8988T (cell line): Measurements from ENCODE around the gene CBX8.

Source experiments
- DNase-seq: peaks from one replicate; pipeline ENCODE4 v3.0.0; 2011

Gene CBX8

DNA sequence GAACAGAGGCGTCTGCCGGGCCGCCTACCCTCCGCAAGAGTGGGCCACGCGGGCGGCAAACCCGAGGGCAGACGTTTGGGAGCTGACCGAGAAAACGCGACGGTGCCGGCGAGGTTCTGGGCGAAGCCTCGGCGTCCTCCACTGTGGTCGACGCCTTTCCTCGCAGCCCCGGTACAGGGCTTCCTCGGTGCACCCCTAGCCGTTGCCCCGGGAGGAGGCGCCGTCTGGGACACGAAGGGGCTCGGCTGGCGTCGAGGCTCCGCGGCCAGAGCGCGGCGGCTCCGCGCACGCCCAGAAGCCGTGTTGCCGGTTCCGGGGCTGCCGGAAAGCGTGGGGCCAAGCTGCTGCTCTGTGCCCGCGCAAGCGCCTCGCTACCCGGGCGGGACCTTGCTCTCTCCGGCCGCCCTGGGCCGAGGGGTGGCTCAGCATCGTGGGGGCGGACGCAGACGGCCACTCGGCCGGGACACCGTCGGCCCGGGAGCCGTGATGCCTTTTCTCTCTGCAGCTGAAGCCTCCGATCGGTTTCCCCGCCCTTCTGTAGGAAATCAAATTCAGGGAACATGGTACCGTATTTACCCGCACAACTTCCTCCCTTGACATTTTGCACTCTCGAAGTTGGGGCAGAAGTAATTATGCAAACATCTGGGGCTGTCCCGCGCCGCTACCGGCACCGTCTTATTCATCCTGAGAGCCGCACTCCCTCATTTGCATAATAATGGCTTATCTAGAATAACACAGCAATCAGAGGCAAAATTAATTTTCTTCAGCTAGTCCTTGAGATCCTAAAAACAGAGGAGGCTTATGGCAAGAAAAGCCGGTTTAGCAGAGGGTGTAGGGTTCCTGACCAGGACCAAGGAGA, 7.3 kb upstream of the CBX8 start:
- DNase-seq: no peak

DNA sequence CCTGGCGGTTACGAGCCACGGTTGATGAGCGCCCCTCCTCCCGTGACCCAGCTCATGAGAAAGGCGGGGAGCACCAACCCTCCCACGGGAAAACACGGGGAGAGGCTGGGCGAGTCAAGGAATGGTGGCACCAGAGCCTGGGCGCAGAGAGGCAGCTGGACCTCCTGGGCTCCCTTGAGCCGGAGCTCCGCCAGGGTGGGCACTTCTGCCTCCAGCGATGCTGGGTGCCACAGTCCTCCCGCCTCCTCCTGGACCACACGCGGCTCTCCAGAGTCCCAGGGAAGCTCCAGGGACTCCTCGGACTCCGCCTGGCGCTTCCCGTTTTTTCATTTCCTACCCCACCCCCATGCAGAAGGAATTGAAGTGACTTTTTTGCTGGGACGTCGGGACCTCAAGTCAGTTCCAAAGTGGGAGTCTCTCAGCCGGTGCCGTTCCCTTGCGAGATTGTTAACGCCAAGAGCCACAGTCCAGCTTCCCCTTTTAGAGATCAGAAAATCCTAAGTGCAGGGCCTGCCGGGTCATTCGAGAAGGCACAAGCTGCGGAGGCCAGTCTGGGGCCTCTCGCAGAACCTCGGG, 6.6 kb upstream of the CBX8 start:
- DNase-seq: no peak

DNA sequence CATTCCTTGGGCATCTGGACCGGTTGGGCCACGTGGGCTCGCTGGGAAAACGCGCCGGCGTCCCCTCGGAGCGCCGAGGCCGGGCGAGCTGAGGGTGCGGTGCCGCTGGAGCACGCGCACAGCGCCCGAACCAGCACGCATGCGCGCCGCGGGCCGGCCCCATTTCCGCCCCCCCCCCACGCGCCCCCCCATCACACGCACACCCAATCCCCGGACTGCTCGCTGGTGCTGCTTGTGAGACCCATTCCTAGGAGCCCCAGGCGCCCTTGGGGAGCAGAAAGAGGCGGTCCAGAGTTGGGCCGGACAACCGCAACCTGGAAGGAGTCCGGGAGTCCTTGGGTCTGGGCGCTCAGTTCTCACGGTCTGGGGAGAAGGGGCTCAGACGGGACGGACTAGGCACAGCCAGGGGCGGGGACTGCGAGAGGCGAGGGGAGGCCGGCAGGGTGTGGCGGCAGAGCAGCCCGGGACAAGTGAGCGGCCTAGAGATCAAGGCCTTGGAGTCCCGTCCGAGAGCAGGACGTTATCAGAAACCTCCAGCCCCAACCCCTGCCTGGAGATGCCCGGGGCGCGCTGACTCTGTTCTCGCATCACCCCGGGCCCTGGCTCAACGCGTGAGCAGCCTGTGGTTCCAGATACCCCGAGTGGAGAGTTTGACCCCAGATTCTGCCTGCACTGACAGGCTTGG, 6.0 kb upstream of the CBX8 start:
- DNase-seq: no peak

GRCh38 chr17:79802039-79802735, 5.3 kb upstream of the CBX8 start:
- no peak for DNase-seq

DNA sequence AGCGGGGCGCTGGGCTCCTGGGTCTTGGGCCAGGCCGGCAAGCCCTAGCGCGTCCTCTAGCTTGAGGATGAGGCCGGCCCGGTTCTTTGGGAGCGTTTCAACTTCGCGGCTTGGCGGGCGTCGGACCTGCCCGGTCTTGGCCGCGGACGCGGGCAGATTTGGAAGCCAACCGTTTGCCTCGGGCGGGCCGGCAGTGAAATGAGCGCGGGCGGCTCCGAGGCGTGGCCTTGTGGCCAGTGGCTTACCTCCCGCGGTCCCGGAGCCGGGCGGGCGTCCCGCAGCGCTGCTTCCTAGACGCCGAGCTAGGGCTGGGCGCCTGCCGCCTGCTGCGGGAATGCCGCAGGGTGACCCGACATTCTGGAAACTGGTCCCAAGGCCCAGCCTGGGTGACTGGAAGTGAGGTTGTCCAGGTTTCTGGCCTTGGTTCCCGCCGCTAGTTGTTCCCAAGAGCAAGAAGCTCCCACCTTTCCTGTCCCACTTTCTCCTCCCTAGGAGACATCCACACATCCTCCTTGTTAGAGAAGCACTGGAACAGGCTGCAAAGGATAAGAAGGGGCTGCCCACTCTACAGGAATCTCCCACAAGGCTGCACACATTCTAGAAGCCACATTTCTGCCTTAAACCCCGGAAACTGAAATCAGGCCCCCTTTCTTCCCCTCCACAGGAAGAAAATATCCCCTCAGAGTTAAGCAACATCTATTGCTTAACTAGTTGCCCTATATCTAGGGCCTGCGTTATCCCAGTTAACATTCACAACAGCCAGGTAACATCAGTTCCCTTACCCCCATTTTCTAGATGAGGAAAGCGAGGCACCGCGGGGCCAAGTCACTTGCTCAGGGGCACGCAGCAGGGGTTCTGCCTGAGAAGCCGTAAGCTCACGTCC, 4.5 kb upstream of the CBX8 start:
- no peak for DNase-seq

- no peak for DNase-seq
Observed at GRCh38 chr17:79800325-79801155, 3.7 kb upstream of the CBX8 start.

- DNase-seq: no peak
Observed at GRCh38 chr17:79799538-79800324, 2.9 kb upstream of the CBX8 start.

- no peak for DNase-seq
Observed at GRCh38 chr17:79799174-79799537, 2.3 kb upstream of the CBX8 start.

DNA sequence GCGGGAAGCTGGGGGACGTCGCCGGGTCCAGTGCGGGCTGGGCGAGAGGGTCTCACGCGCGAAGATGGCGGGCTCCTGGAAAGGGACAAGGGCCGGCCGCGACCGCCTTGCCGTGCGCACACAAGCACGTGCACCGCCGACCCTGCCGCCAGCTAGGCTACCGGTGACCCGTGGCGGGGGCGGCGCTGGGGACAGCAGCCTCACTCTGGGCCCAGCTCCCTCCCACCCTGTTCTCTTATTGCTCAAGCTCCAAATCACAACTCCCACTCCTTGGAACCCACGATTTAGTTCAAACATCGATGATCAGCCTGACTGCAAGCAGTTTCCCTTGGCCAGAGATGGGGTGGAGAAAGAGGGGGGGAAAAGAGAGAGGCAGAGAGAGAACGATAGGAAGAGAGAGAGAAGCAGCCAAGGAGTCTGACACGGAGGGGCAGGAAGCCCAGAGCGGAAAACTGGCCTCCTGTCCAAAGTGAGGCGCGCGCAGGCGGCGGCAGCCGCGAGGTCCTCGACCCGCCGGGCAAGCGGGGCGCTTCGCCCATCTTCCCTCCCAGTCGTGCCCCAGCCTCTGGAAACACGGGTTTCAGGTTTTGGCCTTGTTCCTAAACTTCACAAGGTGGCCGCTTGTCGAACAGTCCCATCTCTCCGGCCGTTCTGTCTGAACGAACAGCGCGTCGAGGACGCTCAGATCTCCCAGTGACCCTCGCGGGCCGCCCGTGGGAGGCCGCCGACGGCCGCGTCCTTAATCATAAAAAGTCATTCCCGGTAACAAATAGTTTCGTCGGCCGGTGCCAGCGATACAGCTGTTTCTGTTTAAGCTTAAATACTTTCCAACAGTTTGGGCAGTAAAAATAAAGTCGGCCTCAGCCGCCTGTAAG, 1.7 kb upstream of the CBX8 start:
- DNase-seq: no peak

DNA sequence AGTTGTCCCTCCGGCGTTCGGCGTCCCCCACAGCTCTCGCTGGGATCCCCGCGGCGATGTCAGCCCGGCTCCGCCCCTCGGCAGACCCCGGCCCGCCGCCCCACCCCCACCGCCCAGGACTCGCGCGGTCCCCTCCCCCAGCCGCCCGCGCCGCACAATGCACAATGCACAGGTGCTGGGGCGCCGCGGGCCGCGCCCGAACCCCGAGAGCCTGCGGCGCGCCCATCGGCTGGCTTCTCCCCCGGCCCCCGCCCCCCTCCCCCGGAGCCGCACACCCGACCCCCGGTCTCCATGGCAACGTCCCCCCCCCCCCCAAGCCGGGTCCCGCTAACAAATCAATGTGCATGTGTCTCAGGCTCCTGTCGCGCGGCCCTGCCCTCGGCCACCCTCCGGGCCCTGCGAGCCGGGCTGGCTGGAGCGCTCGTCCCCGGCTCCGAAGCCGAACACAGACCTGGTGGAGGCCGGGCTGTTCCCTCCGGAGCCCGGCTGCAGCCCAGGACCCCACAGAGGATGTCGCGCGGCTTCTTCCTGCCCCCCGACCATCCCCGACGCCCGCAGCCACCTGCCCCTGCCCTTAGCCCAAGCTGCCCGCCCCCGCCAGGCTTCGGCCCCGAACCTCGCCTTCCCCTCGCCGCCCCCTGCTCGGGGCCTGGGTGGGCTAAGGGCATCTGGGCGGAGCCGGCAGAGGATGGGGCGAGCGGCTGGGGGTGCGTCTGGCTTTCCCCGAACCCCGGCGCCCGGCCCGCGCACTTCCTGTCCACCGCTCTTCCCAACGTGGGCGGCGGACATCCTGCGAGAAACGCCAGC, 818 bp upstream of the CBX8 start:
- no peak for DNase-seq

GRCh38 chr17:79796444-79796762, 474 bp downstream of the CBX8 start:
- no peak for DNase-seq

DNA sequence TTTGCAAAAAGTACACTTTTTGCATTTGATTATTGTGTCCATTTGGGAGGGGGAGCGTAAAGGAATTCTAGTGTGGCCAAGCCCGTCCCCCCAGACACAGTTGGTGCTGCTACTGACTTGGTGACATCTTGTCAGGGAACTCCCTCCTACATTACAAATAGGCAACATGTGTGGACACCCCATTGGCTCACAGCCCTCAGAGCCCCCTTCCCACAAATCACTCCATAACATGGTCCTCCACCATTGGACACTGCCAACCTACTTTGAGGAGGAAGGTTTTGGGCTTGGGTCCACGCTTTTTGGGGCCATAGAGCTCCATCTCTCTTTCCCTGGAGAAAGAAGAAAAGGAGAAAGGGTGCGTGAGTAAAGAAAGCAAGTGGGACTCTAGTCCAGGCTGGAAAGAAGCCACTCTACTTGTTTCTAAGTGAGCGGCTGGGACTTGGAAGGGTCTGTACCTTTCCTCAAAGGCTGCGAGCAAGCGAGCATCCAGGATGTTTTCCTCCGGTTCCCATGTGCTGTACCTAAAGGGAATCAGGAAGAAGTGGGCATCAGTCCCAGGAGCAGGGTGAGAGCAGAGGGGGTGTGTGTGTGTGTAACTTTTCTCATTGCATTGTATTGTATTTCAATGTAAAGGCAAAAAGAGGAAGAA, 958 bp downstream of the CBX8 start:
- no peak for DNase-seq

- no peak for DNase-seq
Observed at GRCh38 chr17:79794659-79795511, 2.0 kb downstream of the CBX8 start.

DNA sequence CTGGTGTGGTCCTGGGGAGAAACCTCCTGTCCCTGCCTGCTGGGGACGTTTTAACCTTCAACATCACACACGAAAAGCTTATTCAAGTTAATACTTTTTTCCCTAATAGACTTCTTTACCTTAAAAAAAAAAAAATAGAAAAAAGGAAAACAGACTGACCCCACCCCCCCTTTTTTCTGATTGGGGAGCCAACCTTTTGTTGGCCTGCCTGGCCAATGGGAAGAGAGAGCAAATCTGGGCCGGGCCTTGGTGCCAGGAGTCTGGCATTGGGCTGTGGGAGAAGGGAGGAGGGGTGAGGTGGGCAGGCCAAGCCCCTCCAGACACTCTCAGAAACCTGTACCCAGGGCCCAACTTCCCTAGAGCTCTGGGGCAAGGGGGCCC, 3.0 kb downstream of the CBX8 start:
- DNase-seq: peak; percentile 80

GRCh38 chr17:79792984-79793923, 3.6 kb downstream of the CBX8 start:
- no peak for DNase-seq

DNA sequence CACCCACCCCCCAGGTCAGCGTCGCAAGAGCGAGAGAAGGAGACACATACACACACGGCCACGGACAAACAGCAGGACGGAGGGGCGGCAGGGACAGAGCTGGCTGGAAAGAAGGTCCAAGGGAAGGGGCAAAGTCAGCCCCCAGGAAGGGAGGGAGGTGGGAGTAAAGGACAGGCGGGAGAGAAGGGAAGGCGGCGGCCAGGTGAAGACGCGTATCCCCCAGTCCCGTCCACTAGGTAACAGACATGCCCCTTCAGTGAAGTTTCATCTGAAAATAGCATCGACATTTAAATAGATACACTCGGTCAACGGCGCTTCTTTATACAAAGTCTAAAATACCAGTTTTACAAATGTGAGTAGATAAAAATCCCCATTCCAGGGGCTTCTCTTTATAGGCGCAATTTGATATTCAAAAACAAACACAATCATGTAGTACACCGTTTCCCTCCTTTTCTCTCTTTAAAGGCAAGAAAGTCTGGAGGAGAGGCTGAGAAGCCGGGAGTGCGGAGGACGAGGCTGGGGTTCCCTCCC, 4.5 kb downstream of the CBX8 start:
- no peak for DNase-seq
